ENCODE data around the gene MFGE8.

GRCh38 chr15:88897456-88898194, 15.6 kb downstream of the MFGE8 start:
- TF ChIP-seq CTCF (IDR thresholded peaks at IDR 0.05) = peak; percentile 35 to 70 (median 55)
- peak in 1 of 4 donors; percentile 21 for TF ChIP-seq POLR2AphosphoS5 (IDR thresholded peaks at IDR 0.05)
- no peak for TF ChIP-seq POLR2A (IDR thresholded peaks at IDR 0.05)

Measured in sigmoid colon (tissue), 4 donors.